Measurements from ENCODE around the gene ACAT2. TPM values are rescaled to one million over a fixed set of nuclear protein-coding genes. Genes with fewer than 3 reads are reported as not detected.

Gene ACAT2
- total and polyA plus RNA-seq, 9 donors, result 7.2 to 113 (median 20.3) TPM

DNA sequence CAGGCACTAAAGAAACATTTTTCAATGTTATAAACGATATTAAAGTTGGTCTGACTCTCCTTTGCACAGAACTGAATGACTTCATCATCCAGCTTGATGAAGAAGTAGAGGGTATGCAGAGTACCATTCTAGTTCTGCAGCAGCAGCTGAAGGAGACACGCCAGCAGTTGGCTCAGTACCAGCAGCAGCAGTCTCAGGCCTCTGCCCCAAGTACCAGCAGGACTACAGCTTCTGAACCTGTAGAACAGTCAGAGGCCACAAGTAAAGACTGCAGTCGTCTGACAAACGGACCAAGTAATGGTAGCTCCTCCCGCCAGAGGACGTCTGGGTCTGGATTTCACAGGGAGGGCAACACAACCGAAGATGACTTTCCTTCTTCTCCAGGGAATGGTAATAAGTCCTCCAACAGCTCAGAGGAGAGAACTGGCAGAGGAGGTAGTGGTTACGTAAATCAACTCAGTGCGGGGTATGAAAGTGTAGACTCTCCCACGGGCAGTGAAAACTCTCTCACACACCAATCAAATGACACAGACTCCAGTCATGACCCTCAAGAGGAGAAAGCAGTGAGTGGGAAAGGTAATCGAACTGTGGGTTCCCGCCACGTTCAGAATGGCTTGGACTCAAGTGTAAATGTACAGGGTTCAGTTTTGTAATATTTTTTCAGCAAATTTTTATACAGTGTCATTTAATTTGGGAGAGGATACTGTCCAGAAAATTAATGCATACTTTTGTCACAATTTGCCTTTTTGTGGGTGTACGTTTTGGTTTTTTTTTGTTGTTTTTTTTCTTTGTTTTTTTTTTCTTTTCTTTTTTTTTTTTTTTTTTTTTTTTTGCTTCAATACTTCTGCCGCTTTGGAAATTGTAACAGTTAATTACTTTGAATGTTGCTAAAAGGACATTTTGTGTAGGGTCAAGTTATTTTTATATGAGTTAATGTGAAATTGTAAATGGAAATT, 6.6 kb upstream of the ACAT2 start:
- 63 to 64% (median 63%) methylated on average over 15 of the region's 15 CpGs for WGBS, 3 donors
- no peaks in the 10 kb centered on the region for H3K27me3 ChIP-seq
- H3K4me3 ChIP-seq, result no peak overlapping the region
- no peak overlapping the region for H3K27ac ChIP-seq
- no peak for DNase-seq
- TF ChIP-seq, protein P1, sequence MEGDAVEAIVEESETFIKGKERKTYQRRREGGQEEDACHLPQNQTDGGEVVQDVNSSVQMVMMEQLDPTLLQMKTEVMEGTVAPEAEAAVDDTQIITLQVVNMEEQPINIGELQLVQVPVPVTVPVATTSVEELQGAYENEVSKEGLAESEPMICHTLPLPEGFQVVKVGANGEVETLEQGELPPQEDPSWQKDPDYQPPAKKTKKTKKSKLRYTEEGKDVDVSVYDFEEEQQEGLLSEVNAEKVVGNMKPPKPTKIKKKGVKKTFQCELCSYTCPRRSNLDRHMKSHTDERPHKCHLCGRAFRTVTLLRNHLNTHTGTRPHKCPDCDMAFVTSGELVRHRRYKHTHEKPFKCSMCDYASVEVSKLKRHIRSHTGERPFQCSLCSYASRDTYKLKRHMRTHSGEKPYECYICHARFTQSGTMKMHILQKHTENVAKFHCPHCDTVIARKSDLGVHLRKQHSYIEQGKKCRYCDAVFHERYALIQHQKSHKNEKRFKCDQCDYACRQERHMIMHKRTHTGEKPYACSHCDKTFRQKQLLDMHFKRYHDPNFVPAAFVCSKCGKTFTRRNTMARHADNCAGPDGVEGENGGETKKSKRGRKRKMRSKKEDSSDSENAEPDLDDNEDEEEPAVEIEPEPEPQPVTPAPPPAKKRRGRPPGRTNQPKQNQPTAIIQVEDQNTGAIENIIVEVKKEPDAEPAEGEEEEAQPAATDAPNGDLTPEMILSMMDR (IDR thresholded peaks at IDR 0.05), result no peak
- TF ChIP-seq EP300 (IDR thresholded peaks at IDR 0.05) (no peak), POLR2A (IDR thresholded peaks at IDR 0.05) (no peak)
- no peaks in the 10 kb centered on the region for H3K9me3 ChIP-seq
- no peaks in the 10 kb centered on the region for H3K4me1 ChIP-seq (ENCODE audit: insufficient read depth)
- H3K36me3 ChIP-seq, result no peaks in the 10 kb centered on the region
- intact Hi-C loops (cut with DNase I), result no loop called here

DNA sequence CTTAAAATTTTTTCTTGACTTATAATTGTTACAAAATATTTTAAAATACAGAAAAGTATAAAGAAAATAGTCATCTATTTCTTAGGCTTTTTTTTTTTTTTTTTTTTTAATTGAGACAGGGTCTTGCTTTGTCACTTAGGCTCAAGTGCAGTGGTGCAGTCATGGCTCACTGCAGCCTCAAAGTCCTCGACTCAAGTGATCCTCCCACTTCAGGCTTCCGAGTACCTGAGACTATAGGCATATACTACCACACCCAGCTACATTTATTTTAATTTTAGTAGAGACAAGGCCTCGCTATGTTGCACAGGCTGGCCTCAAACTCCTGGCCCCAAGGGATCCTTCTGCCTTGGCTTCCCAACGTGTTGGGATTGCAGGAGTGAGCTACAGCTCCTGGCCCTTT, 5.3 kb upstream of the ACAT2 start:
- Histone ChIP-seq H3K4me1 (ENCODE audit: insufficient read depth) (peaks cover 4% of the 10 kb centered on the region), H3K9me3 (no peaks in the 10 kb centered on the region), H3K27ac (no peak overlapping the region), H3K4me3 (no peak overlapping the region), H3K27me3 (no peaks in the 10 kb centered on the region), H3K36me3 (no peaks in the 10 kb centered on the region)
- DNase-seq, result no peak
- intact Hi-C loops (cut with DNase I), result loop anchor here in 1 of 4 donors (2.0 kb wide), 1 partner anchor 64 kb away; the partner anchor contains the start of gene SOD2
- 86 to 88% (median 88%) methylated on average over 4 of the region's 4 CpGs for WGBS, 3 donors
- TF ChIP-seq, protein P1 (IDR thresholded peaks at IDR 0.05), result no peak
- TF ChIP-seq EP300 (IDR thresholded peaks at IDR 0.05), result no peak
- no peak for TF ChIP-seq POLR2A (IDR thresholded peaks at IDR 0.05)

DNA sequence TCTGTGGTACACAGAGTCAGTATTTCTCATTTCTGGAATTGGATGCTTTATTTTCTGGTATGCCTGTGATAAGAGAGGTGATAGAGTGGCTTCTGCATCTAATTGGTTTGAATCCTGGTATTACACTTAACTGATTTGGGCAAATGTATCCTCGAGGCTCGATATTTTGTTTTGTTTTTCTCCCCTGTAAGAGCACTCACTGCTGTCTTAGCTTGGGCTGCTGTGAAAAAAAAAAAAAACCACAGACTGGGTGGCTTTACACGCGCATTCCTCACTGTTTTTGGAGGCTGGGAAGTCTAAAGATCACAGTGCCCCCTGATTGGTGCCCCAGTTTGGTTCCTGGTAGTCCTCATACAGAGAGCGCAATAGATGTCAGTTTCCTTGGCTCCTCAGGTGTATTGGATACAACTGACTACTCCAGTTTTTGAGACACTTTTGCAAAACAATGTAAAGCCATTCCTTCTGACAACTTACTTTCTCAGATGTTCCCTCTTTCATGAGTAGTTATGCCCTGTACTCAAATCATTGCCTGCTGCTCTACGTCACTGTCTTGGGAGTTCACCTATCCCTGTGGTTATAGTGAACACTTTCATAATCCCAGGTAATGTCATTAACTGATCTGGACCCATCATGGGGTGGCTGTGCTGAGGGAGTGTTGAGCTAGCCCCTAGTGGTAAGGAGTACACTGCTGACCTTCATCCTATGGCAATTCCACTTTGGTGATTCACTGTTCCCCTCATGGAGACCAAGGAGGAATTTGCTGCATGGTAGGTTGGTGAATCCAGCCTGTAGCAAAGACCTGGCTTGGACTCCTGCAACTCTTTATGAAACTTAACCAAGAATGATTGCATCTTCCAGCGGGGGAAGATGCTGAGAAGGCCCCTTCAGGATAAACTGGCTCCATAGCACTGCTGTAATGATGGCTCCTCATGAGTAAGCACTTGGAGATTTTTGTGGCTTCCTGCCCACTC, 3.5 kb upstream of the ACAT2 start:
- Histone ChIP-seq H3K27ac (no peak overlapping the region), H3K36me3 (no peaks in the 10 kb centered on the region), H3K4me3 (no peak overlapping the region), H3K4me1 (ENCODE audit: insufficient read depth) (peaks cover 10% of the 10 kb centered on the region), H3K9me3 (no peaks in the 10 kb centered on the region), H3K27me3 (no peaks in the 10 kb centered on the region)
- no peak for DNase-seq
- intact Hi-C loops (cut with DNase I), result no loop called here
- WGBS, 3 donors, result 81 to 91% (median 84%) methylated on average over 7 of the region's 7 CpGs
- TF ChIP-seq EP300 (IDR thresholded peaks at IDR 0.05), result no peak
- TF ChIP-seq, protein P1 (IDR thresholded peaks at IDR 0.05), result no peak
- no peak for TF ChIP-seq POLR2A (IDR thresholded peaks at IDR 0.05)

DNA sequence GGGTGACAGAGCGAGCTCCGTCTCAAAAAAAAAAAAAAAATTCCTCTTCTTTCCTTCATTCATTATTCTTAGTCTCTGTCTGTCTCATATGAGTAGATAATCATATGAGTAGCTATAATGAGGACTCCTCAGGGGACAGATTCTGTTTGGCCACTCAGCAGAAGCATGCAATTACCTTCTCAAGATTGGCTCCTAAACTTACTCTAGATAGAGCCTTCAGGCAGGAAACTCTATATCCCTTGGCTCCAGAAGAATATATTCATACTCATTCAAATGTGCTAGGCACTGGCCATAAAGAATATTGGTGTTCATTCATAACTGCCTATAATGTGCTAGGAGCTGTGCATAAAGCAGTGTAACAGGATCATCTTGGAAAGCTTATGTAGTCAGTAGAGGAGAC, 2.2 kb upstream of the ACAT2 start:
- intact Hi-C loops (cut with DNase I), result loop anchor here in 1 of 4 donors (5.0 kb wide), 1 partner anchor 67 kb away; the partner anchor contains the start of gene SOD2

More for the DNA sequence above, 2.2 kb upstream of the ACAT2 start:
- no peaks in the 10 kb centered on the region for H3K27me3 ChIP-seq
- no peaks in the 10 kb centered on the region for H3K9me3 ChIP-seq
- WGBS, 3 donors, result 56 to 66% (median 65%) methylated on average over 2 of the region's 2 CpGs
- no peak overlapping the region for H3K4me3 ChIP-seq
- TF ChIP-seq, protein P1 (IDR thresholded peaks at IDR 0.05), result no peak
- TF ChIP-seq POLR2A (IDR thresholded peaks at IDR 0.05) (no peak), EP300 (IDR thresholded peaks at IDR 0.05) (no peak)
- H3K27ac ChIP-seq, result no peak overlapping the region
- H3K4me1 ChIP-seq (ENCODE audit: insufficient read depth), result peaks cover 12% of the 10 kb centered on the region
- DNase-seq, result no peak
- no peaks in the 10 kb centered on the region for H3K36me3 ChIP-seq
